HG02884 (cell line): ENCODE measurements around the gene DVL1.

Experiments used
- ATAC-seq: cut with Tn5 transposase; IDR thresholded peaks from one replicate; pipeline ENCODE4 v1.9.1; 2021; ENCODE audit warnings: mild to moderate bottlenecking, moderate library complexity; ENCODE audit not compliant: unreplicated experiment

The DVL1 gene

DNA sequence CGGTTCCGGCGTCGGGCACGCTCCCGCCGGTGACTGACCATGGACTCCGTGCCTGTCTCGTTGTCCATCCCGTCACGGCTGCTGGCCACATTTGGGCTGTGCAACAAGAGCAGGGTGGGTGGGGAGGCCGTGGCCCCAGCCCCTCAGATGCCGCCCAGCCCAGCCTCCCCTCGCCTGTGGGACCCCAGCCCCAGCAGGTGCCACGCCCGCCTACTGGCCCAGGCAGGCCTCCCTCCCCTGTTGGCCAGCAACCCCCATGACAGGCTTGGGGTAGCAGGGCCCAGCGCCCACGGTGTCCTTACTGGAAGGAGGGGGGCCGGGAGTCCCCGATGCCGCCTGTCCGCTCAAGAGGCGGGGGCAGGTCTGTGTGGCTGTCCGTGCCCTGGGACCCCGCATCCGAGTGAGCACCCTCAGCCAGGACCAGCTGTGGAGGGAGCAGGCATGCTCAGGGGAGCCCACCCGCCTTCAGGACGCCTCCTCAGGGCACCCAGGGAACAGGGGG lies 7.1 kb downstream of the DVL1 start:
- no peak for ATAC-seq

DNA sequence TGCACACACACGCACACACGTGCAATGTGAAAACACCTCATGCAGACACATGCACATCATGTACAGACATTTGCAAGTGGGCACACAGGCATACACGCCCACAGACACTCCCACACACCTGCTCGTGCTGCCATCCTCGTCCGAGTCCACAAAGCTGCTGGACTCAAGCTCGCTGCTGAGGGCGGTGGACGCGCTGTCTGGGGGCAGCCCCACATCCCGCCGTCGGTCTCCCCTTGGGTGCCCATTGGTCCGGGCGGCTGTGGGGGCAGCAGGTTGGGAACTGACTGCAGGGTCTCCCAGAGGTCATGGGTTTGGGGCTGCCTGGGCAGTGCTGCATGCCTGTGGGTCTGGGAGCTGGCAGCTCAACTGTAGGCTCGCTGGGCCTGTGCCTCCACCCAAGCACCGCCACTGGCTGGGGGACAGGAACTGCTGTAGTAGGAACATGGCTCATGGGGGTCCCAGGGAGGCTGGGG lies 7.6 kb downstream of the DVL1 start:
- no peak for ATAC-seq

GRCh38 chr1:1340791-1341548 lies 8.2 kb downstream of the DVL1 start:
- ATAC-seq: no peak

DNA sequence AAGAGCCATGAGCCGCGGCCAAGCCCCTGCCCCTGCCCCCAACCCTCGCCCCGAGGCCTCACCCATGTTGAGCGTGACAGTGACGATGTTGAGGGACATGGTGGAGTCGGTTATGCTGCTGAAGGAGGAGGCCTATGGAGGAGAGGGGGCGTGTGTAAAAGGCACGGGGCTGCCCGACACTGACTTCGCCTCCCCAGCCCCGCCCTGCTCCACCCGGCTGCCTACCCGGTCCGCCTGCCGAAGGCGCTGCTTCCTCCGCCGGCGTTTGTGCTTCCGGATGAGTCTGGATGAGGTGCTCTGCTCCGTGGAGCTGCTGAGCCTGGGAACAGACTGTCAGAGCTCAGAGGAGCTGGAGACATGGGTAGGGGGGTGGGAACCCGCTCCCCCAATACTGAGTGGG lies 9.0 kb downstream of the DVL1 start:
- ATAC-seq: no peak

GRCh38 chr1:1338278-1338677 lies 10.9 kb downstream of the DVL1 start:
- no peak for ATAC-seq

- no peak for ATAC-seq
Measured at GRCh38 chr1:1337793-1338147, 11.4 kb downstream of the DVL1 start.

- ATAC-seq: no peak
Measured at GRCh38 chr1:1336931-1337792, 12.1 kb downstream of the DVL1 start.

GRCh38 chr1:1336446-1336845 lies 12.8 kb downstream of the DVL1 start:
- no peak for ATAC-seq

DNA sequence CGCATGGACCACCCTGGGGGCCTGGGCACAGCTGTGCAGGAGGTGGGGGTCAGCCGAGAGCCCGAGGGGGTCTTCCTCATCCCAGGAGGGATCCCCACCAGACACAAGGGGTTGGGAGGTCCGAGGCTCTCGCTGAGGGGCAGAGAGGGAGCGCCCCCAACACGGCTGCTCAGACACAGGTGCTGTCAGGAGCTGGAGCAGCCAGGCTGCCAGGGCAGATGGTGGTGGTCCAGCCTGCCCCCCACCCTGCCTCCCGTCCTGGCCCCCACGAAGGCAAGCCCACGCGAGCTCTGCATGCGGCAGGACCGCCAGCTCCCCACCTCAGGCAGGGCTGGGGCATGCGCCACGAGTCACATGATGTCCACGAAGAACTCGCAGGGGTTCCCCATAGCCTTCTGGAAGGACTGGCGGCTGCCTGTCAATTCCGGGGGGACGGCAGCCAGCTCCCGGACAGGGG lies 13.4 kb downstream of the DVL1 start:
- ATAC-seq: no peak

DNA sequence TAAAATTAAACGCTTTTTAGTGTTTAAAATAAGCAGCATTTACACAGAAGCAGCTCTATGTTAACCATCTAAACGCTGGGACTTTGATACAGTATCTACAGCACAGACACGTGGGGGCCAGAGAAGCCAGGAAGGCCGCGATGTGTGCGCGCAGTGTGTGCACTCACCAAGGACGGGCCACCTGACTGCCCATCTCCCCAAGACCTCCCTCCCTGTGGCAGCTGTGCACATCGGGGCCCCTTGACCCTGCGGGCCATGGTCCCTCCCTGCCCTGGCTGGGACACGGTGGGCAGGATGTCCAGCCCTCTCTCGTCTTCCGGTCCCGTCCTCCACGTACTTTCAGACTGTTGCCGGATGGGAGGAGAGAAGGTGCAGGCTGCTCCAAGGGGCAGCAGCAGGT lies 13.9 kb downstream of the DVL1 start:
- ATAC-seq: no peak

DNA sequence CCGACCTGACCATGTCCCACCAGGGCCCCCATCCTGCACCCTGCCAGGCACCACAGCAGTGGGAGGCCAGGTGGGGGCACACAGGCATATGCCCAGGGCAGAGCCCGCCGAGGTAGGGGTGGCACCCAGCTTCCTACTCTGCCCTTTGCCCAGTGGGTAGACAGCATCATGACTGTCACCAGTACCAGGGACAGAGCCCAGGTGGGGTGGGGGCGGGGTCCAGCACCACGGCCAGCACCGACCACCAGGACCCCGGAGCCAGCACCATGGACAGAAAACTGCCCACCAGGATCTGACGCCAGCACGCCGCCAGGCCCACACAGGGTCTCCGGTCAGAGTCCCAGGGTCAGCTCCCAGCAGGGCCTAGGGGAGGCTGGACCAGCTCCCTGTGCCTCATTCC lies 14.4 kb downstream of the DVL1 start:
- no peak for ATAC-seq

DNA sequence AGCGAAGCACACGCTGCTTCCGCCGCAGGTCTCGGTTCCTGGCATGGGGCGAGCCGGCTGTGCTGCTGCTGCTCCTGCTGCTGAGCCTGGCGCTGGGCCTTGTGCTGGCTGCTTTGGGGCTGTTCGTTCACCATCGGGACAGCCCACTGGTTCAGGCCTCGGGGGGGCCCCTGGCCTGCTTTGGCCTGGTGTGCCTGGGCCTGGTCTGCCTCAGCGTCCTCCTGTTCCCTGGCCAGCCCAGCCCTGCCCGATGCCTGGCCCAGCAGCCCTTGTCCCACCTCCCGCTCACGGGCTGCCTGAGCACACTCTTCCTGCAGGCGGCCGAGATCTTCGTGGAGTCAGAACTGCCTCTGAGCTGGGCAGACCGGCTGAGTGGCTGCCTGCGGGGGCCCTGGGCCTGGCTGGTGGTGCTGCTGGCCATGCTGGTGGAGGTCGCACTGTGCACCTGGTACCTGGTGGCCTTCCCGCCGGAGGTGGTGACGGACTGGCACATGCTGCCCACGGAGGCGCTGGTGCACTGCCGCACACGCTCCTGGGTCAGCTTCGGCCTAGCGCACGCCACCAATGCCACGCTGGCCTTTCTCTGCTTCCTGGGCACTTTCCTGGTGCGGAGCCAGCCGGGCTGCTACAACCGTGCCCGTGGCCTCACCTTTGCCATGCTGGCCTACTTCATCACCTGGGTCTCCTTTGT lies 15.5 kb downstream of the DVL1 start:
- ATAC-seq: no peak

DNA sequence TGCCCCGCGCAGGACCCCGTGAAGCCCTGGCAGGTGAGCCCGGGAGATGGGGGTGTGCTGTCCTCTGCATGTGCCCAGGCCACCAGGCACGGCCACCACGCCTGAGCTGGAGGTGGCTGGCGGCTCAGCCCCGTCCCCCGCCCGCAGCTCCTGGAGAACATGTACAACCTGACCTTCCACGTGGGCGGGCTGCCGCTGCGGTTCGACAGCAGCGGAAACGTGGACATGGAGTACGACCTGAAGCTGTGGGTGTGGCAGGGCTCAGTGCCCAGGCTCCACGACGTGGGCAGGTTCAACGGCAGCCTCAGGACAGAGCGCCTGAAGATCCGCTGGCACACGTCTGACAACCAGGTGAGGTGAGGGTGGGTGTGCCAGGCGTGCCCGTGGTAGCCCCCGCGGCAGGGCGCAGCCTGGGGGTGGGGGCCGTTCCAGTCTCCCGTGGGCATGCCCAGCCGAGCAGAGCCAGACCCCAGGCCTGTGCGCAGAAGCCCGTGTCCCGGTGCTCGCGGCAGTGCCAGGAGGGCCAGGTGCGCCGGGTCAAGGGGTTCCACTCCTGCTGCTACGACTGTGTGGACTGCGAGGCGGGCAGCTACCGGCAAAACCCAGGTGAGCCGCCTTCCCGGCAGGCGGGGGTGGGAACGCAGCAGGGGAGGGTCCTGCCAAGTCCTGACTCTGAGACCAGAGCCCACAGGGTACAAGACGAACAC lies 16.3 kb downstream of the DVL1 start:
- ATAC-seq: no peak

DNA sequence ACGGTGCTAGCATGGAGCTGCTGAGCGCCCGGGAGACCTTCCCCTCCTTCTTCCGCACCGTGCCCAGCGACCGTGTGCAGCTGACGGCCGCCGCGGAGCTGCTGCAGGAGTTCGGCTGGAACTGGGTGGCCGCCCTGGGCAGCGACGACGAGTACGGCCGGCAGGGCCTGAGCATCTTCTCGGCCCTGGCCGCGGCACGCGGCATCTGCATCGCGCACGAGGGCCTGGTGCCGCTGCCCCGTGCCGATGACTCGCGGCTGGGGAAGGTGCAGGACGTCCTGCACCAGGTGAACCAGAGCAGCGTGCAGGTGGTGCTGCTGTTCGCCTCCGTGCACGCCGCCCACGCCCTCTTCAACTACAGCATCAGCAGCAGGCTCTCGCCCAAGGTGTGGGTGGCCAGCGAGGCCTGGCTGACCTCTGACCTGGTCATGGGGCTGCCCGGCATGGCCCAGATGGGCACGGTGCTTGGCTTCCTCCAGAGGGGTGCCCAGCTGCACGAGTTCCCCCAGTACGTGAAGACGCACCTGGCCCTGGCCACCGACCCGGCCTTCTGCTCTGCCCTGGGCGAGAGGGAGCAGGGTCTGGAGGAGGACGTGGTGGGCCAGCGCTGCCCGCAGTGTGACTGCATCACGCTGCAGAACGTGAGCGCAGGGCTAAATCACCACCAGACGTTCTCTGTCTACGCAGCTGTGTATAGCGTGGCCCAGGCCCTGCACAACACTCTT lies 17.0 kb downstream of the DVL1 start:
- no peak for ATAC-seq

- no peak for ATAC-seq
Measured at GRCh38 chr1:1331068-1331965, 17.9 kb downstream of the DVL1 start, which contains the start of gene TAS1R3. TAS1R3 (plus strand) TSS chr1:1331280; CDS start chr1:1331346, 66 bp downstream.

GRCh38 chr1:1330366-1331067 lies 18.7 kb downstream of the DVL1 start:
- no peak for ATAC-seq

GRCh38 chr1:1329304-1330210 lies 19.7 kb downstream of the DVL1 start:
- no peak for ATAC-seq
